Hepatocyte (in vitro differentiated cells): ENCODE measurements around the gene FNDC3B.

ENCODE experiments used
- EZH2 ChIP-seq: fragments of 200-600 bp; sonication (generic); IDR thresholded peaks from 2 replicates; pipeline ENCODE4 v1.6.1; 2016; ENCODE audit warnings: antibody characterized with exemption, mild to moderate bottlenecking, borderline replicate concordance
- EZH2phosphoT487 ChIP-seq: fragments of 200-600 bp; sonication (generic); IDR thresholded peaks from one replicate; pipeline ENCODE4 v1.6.1; 2018; ENCODE audit warnings: antibody characterized with exemption, mild to moderate bottlenecking, low read depth, moderate library complexity; ENCODE audit not compliant: unreplicated experiment, severe bottlenecking
- TF ChIP-seq, protein P1 (sequence below): fragments of 200-600 bp; sonication (generic); IDR thresholded peaks from 2 replicates; pipeline ENCODE4 v1.5.1; 2016; ENCODE audit warnings: antibody characterized with exemption, mild to moderate bottlenecking; ENCODE audit not compliant: poor library complexity

DNA sequence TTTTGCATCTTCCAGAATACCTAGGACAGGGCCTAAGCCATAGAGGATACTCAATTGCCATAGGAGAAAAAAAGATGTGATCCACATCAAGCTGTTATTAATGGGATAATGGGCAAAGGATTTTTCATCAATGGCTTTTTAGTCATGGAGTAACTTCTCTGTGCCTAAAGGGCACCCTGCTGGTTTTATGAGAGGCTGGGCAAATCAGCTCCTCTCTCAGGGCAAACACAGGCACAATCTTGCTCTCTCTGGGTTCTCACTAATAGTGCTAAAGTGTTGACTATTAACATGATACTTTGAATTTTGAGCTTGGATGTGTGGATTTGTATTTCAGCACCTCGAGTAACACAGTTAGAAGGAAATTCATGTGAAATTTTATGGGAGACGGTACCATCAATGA, 341.3 kb downstream of the FNDC3B start:
- TF ChIP-seq, protein P1, sequence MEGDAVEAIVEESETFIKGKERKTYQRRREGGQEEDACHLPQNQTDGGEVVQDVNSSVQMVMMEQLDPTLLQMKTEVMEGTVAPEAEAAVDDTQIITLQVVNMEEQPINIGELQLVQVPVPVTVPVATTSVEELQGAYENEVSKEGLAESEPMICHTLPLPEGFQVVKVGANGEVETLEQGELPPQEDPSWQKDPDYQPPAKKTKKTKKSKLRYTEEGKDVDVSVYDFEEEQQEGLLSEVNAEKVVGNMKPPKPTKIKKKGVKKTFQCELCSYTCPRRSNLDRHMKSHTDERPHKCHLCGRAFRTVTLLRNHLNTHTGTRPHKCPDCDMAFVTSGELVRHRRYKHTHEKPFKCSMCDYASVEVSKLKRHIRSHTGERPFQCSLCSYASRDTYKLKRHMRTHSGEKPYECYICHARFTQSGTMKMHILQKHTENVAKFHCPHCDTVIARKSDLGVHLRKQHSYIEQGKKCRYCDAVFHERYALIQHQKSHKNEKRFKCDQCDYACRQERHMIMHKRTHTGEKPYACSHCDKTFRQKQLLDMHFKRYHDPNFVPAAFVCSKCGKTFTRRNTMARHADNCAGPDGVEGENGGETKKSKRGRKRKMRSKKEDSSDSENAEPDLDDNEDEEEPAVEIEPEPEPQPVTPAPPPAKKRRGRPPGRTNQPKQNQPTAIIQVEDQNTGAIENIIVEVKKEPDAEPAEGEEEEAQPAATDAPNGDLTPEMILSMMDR: no peak
- TF ChIP-seq EZH2phosphoT487: no peak
- TF ChIP-seq EZH2: no peak
